ENCODE measurements around the gene IL1F10.

- no peak for TF ChIP-seq CTCF (conservative IDR thresholded peaks at IDR 0.05; ENCODE audit: low read depth, low read length)
- no peak for TF ChIP-seq EZH2 (IDR thresholded peaks at IDR 0.05; ENCODE audit: borderline replicate concordance, low read depth, low read length, poor library complexity, severe bottlenecking)
These were observed 25.9 kb upstream of the IL1F10 start for GRCh38 chr2:113041871-113042270.

Data from A673 (cell line).